ENCODE results near the gene MRPS16.

GRCh38 chr10:73239908-73240307 lies 12.5 kb downstream of the MRPS16 start:
- TF ChIP-seq CTCF (IDR thresholded peaks at IDR 0.05; ENCODE audit: poor library complexity, severe bottlenecking) (no peak), POLR2AphosphoS5 (IDR thresholded peaks at IDR 0.05) (no peak)
